Ecto neural progenitor cell (in vitro differentiated cells): ENCODE measurements around the gene BCAS4.
"Not testable (repeated sequence)": the region's sequence is repeated elsewhere in the genome, so short reads cannot be mapped to it uniquely, and the experiment has no call there.

Experiments
- DNase-seq: peaks from one replicate; pipeline ENCODE4 v3.0.0-alpha.2; 2018; ENCODE audit warnings: low spot score

Gene BCAS4

DNA sequence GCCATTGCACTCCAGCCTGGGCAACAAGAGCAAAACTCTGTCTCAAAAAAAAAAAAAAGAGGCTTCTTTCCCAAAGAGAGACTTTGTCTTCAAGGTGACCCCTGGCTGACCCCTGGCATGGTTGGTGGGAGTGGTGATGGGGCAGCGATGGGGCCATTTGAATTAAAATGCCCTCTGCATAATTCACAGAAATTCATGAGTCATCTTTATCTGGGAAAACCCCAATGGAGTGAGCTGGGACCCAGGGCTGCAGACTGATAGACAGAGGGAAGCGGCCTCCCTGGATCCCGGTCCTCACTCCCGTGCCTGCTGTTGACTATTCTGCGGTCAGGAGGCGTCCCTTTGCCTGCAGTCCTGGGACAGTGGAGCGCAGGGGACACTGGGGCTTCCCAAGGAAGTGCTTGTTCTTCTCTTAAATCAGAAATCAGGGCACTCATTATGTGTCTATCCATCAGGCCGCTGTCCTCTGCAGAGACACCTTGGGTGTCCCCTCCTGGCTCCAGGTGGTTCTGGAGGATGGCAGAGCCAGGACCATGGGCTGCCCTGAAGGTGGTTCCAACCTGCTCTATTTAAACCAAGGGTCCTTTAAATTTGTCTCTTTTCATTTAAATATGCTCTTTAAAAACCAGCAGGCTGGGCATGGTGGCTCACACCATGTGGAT lies 23.3 kb upstream of the BCAS4 start:
- DNase-seq, result peak; percentile 15

DNA sequence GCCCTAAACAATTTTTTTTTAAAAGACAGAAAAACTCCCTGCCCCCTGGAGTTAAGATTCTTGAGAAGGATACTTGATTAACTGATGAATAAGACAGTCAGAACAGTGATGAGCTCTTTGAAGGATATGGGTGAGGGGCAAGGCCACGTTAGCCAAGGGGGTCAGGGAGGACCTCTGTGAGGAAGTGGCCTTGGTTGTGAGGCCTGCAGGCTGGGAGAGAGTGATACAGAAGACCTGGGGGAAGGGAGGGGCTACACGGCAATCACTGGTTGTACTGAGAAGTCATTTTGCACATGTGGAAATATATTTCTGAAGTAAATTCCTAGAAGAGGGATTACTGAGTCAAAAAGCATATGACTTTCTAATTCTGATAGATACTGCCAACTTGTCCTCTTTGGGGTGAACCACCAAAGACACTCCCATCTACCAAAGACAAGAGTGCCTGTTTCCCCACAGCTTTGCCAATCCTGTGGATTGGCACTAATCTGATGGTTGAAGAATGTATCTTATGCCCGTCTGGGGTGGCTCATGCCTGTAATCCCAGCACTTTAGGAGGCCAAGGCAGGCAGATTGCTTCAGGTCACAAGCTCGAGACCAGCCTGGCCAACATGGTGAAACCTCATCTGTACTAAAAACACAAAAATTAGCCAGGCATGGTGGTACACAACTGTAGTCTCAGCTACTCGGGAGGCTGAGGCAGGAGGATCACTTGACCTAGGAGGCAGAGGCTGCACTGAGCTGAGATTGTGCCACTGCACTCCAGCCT lies 22.3 kb upstream of the BCAS4 start:
- peak; percentile 16 for DNase-seq

DNA sequence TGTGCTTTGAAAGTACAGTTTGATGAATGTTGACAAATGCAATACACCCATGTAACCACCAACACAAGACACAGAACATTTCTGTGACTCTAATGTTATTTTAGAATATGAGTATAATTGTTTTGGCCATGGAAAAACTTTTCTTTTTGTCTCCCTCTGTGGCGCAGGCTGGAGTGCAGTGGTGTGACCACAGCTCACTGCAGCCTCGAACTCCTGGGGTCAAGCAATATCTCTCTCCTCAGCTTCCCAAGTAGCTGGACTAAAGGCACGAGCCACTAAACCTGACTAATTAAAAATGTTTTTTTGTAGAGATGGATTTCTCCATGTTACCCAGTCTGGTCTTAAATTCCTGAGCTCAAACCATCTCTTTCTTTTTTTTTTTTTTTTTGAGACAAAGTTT lies 20.3 kb upstream of the BCAS4 start:
- peak; percentile 7 for DNase-seq

DNA sequence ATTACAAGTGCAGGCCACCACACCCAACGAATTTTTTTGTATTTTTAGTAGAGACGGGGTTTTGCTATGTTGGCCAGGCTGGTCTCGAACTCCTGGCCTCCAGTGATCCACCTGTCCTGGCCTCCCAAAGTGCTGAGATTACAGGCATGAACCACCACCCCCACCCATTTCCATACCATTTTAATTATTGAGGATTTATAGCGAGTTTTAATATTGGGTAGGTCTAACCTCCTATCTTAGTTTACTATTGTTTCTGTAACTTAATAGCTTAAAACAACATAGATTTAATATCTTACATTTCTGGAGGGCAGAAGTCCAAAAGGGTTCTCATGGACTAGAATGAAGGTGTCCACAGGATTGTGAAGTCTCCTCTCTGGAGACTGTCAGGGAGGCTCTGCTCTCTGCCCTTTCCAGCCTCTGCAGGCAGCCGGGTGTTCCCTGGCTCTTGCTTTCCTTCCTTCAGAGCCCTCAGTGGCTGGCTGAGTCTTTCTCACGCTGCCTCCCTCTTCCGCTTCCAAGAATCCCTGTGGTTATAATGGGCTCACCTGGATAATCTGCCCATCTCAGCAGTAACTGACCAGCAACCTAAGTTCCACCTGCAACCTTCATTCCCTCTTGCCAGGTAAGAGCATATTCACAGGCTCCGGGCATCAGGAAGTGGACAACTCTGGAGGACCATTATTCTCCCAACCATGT lies 18.6 kb upstream of the BCAS4 start:
- peak; percentile 32 for DNase-seq

DNA sequence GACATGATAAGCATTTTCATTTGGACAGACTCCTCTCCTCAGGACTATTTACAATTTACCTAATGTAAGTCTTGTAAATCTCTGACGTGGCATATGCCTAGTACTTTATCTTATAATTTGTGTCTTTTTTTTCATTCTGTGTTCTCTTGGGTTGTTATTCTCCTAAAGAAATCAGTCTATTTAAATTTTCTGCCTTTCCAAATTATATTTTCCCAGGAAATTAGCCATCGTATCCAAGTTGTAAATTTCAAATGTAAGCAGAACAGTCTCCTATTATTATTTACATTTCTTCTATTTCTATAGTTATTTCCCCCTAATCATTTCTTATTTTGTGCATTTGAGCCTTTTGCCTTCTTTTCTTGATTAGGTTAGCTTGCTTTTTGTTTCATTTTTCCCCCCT lies 17.5 kb upstream of the BCAS4 start:
- no peak for DNase-seq

DNA sequence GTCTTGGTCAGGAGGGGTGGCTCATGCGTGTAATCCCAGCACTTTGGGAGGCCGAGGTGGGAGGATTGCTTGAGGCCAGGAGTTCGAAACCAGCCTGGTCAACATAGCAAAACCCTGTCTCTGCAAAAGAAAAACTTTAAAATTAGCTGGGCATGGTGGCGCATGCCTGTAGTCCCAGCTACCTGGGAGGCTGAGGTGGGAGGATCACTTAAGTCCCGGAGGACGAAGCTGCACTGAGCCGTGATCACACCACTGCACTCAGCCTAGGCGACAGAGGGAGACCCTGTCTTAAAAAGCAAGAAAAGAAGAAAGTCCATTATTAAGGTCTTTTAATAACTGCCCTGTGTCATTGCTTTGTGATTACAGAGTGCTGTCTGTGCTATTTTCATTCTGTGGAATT lies 15.9 kb upstream of the BCAS4 start:
- DNase-seq, result not testable (repeated sequence)

DNA sequence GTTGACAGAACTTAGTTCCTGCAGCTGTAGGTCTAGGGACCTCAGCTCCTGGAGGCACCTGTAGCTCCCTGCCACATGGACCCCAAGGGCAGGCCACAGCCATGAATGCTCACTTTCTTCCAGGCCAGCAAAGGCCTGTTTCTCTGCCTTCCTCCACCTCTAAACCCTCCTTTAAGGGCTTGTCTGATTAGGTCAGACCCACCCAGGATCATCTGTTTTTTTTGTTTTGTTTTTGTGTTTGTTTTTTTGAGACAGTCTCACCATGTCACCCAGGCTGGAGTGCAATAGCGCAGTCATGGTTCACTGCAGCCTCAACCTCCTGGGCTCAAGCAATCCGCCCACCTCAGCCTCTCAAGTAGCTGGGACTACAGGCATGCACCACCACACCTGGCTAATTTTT lies 11.5 kb upstream of the BCAS4 start:
- no peak for DNase-seq

DNA sequence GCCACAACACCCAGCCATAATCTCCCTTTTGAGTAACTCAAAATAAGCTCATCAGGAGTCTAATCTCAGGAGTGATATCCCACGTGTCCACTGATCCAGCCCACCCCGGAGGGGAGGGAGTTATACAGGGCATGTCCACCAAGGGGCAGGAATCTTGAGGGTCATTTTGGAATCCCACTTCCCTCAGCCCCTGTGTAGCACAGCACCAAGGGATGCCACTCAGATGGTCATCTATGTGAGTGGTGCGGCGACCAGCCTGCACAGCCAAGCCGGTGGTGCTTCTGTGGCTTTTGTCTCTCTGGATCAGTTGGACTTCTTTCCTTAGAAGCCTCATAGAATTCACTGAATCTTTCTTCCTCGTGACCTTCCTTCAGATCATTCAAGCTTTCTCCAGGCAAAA lies 11.0 kb upstream of the BCAS4 start:
- no peak for DNase-seq

DNA sequence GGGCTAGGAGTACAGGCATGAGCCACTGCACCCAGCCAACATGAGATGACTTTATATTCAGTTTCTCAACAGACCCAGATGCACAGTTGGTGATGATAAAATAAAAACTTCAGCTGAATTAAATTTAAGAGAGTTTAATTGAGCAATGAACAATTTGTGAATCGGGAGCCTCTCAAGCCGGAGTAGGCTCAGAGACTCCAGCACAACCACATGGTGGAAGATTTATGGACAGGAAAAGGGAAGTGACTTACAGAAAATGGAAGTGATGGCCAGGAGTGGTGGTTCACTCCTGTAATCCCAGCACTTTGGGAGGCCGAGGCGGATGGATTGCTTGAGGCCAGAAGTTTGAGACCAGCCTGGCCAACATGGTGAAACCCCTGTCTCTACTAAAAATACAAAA lies 10.4 kb upstream of the BCAS4 start:
- no peak for DNase-seq

DNA sequence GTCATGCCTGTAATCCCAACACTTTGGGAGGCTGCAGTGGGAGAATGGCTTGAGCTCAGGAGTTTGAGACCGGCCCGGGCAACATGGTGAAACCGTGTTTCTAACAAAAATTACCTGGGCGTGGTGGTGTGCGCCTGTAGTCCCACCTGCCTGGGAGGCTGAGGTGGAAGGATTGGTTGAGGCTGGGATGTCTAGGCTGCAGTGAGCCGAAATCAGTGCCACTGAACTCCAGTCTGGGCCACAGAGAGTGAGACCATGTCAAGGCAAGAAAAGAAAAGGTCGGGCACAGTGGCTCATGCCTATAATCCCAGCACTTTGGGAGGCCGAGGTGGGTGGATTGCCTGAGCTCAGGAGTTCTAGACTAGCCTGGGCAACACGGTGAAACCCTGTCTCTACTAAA lies 8.2 kb upstream of the BCAS4 start:
- DNase-seq, result no peak

DNA sequence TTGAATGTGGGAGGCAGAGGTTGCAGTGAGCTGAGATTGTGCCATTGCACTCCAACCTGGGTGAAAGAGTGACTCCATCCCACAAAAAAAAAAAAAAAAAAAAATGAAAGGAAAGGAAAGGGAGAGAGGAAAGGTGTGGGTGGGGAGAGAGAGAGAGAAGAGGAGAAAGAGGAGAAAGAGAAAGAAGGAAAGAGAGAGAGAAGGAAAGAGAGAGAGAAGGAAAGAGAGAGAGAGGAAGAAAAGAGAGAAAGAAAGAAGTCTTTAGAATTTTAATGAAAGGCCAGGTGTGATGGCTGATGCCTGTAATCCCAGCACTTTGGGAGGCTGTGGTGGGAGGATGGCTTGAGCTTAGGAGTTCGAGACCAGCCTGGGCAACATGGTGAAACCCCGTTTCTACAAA lies 7.7 kb upstream of the BCAS4 start:
- no peak for DNase-seq

DNA sequence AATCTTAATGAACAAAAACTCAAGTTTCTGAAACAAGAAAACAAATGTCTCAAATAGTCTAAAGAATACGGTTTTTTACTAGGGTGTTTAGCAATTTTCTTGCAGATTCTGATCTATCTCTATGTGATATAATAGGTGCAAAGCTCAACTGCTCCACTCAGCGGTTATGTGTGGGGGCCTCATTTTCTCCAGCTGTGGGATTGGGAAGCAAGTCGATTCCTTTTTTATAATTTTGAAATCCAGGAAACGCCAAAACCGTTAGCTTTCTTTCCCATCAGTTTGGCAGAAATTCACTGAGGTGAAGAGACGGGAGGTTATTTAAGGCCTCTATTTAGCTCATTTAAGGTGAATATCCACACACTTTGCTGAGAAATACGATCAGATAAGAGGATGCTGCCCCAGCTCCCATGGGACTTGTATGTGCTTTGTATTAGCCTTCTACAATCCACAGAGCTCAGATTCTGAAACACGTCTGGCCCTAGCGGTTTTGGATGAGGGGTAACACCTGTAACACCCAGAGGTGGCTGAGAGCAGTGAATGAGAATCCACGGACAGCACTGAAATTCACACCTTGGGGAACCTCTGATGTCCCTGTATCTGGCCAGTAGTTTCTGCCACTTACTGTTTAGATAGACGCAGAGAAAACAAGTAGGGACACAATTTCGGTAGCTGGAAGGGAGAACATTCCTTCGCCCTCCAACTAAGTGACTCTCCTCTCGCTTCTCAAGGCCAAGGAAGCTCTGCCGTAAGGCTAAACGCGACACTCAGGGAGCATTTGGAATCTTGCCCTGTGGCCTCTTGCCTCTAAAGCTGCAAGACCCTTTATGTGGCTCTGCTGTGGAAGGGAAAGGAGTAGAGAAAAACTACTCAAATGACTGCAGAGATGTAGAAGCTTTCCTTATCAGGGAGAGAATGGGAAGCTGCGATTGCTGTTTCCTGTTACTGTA lies 6.5 kb upstream of the BCAS4 start:
- no peak for DNase-seq

DNA sequence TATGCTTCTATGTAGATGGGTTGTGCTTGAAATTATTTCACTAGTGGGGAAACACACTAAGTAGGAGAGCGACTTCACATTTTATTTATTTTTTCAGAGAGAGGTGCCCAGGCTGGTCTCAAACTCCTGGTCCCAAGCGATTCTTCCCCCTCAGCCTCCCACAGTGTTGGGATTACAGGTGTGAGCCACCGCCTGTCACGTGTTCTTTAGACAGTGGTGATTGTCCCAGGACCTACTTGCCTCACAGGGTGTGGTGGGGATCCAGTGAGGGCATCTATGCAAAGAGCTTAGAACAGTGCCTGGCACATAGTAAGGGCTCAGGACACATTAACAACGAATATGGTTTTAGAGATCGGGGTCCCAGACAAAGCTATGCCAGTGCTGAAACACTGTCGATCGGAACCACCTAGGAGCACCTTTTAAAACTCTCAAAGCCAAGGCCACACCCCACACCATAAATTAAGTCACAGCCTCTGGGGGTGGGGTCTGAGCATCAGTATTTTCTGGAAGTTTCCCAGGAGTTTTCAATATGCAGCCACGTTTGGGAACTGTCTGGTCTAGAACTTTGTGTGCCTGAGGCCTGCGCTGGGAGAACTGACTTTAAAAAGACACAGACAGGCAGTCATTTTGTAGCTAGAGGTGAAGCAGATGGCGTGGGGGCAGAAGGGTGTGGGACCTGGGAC lies 4.8 kb upstream of the BCAS4 start:
- DNase-seq, result no peak

DNA sequence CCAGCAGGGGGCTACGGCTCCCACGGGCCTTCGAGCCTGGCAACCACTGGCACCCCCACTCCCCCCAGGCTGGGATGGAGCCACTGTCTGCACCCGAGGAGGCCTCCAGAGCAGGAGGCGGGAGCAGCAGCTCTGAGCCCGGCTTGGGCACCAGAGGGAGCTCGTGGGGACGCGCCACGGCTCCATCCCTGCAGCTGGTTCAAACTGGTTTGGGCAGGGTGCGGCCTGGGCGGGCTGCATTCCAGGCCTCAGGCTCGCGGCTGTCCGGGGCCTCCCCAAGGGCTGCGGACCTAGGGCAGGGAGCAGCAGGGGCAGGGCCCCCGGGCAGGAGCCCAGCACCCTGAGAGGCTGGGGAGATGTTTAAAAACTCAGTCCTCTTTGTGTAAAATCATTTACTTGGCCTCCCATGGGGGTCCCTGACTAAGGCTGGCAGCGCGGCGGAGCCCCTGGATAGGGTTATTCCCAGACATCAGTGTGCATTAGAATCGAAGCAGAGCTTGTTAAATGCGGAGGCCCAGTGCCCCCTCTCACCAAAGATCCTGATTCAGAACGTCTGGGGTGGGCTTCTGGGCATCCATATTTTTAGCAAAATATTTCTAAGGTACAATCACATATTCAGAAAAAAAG lies 4.1 kb upstream of the BCAS4 start:
- DNase-seq, result peak; percentile 94

DNA sequence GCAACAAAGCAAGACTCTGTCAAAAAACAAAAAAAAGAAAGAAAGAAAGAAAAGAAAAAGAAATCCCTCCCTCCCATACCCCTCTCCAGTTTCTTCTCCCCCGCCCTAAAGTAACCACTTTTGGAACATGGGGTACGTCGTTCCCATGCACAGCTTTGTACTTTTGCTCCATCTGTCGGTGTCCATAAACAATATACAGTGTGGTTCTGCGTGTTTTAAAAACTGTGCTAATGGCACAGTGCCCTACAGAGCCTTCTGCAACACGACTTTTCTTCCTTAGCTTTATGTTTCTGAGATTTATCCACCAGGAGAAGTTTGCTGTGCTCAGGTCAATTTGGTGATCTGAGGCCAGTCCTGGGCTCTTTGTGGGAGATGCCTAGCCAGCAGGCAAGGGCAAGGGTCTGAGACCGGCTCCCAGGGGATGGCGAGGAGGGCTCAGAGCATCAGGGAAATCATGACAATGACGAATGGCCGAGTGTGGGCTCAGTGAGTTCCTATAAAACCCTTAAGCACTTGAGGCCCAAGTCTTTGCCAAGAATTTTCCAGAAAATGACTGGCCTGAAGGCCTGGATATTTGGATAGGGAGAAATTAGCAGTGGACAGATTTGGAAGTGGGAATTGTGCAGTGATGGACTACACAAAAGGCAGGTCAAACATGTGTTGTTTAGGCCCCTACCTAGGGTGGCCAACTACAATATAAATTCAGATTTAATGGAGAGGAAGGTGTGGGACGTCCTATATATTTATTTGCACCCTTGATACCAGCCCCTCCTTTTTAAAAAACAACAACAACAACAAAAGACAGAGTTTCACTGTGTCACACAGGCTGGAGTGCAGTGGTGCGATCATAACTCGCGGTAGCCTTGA lies 1.9 kb upstream of the BCAS4 start:
- DNase-seq, result no peak

DNA sequence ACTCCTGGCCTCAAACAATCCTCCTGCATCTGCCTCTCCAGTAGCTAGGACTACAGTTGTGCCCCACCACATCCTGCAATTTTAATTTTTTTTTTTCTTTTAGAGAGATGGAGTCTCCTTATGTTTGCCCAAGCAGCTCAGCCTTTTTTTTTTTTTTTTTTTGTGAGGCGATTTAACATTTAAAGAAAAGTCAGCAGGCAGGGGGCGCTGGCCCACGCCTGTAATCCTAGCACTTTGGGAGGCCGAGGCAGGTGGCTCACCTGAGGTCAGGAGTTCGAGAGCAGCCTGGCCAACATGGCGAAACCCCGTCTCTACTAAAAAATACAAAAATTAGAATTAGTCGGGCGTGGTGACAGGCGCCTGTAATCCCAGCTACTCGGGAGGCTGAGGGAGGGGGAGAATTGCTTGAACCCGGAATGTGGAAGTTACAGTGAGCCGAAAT lies 1.3 kb upstream of the BCAS4 start:
- DNase-seq, result not testable (repeated sequence)

DNA sequence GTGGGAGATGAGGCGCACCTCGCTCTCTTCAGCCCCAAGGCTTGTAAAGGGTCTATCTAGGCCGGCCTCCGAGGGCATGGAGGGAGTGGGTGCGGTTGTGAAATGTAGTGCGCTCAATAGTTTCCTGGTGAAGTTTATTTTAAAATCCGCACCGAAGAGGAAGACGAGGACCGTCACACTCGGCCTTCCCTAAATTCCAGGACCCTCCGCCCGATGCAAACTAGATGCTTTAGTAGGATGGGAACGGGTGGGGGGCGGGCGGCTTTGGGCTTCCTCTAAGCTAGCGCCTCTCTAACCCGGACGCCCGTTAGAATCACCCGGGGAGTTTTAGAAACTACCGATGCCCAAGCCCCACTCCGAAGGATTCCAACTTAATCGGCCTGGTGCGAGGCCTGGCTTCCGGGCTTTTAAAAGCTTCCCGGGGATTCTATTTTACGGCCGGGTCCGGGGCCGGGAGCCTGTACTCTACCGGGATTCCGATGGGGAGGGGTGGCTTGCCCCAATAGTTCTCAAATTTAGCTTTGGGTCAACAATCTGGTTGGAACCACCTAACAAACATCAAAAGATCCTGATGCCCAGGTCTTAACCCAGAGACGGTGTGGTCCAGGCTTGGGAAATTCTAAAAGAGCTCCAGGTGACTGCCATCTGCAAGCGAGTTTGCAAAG lies 548 bp upstream of the BCAS4 start:
- no peak for DNase-seq

DNA sequence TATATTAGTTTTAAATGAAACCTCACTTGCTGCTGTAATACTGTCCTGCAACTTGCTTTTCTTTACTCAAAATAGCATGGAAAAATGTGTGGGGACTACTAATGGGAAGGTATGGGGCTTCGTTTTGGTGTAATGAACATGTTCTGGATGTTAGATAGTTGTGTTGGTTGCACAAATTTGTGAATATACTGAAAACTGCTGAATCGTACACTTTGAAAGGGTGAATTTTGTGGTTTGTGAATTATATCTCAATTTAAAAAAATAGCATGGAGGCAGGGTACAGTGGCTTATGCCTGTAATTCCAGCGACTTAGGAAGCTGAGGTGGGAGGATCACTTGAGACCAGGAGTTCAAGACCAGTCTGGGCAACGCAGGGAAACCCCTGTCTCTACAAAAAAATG lies 2.3 kb downstream of the BCAS4 start:
- no peak for DNase-seq

DNA sequence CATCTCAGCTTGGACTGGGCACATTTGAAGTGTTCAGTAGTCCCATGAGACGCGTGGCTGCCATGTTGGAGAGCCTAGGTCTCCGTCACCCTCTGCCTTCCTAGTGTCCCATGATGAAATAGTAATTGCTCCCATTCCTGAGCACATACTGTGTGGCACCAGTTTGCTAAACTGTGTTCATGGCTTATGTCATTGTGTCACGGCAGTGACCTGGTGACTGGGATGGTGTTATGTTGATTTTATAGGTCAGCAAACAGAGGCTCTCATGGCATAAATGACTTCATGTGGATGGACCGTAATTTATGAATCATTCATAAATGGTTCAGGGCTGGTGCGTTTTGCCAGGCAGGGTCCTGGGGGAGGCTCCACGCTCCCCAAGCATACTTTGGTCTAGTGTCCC lies 3.8 kb downstream of the BCAS4 start:
- DNase-seq, result no peak
